Left ventricle myocardium inferior (tissue), 1 donor: Measurements from ENCODE around the gene PGGHG. TPM values are rescaled to one million over a fixed set of nuclear protein-coding genes. Genes with fewer than 3 reads are reported as not detected.

Experiments
- DNase-seq: peaks from one replicate; pipeline ENCODE4 v3.0.0-alpha.2; 2020
- H3K27ac ChIP-seq: fragments of 200-600 bp; replicated peaks from 2 replicates; pipeline ENCODE4 v1.8.0; 2021
- H3K27me3 ChIP-seq: fragments of 200-600 bp; 2 replicates; pipeline ENCODE4 v1.8.0; 2021; ENCODE audit warnings: low read depth
- H3K36me3 ChIP-seq: fragments of 200-600 bp; 2 replicates; pipeline ENCODE4 v1.8.0; 2021
- H3K4me1 ChIP-seq: fragments of 200-600 bp; 2 replicates; pipeline ENCODE4 v1.8.0; 2021
- H3K4me3 ChIP-seq: fragments of 200-600 bp; 2 replicates; pipeline ENCODE4 v1.8.0; 2021; ENCODE audit warnings: mild to moderate bottlenecking, moderate library complexity
- H3K9me3 ChIP-seq: fragments of 200-600 bp; replicated peaks from 2 replicates; pipeline ENCODE4 v1.8.0; 2021
- intact Hi-C: fragments of 100-400 bp; cut with micrococcal nuclease; formaldehyde crosslinking; loops from one replicate; pipeline ENCODE4 v1.11.0; 2022
- total RNA-seq: library from RNA; stranded (reverse); fragmentation: NEBNext Ultra II Directional; extraction: Animal tissue kit (Norgen Biotek cat#: 25700); gene quantifications from one replicate; pipeline ENCODE4 v1.2.1, GENCODE V29; 2021
- TF ChIP-seq, protein P1 (sequence below): fragments of 200-600 bp; IDR thresholded peaks from 2 replicates; pipeline ENCODE4 v1.8.0; 2021; ENCODE audit warnings: antibody characterized with exemption, mild to moderate bottlenecking, borderline replicate concordance
- donor health status: DM: no; HTN: yes; CAD: no; lungs with severe emphysema.

PGGHG gene
- total RNA-seq, 1 donor from 2014 or later: 7.2 TPM

- no peak overlapping the region for H3K4me3 ChIP-seq
- H3K9me3 ChIP-seq: no peaks in the 10 kb centered on the region
- H3K4me1 ChIP-seq: peaks cover 6% of the 10 kb centered on the region
- no peak for DNase-seq
- no peaks in the 10 kb centered on the region for H3K36me3 ChIP-seq
- intact Hi-C loops: no loop called here
- no peak overlapping the region for H3K27ac ChIP-seq
- H3K27me3 ChIP-seq: no peaks in the 10 kb centered on the region
- TF ChIP-seq, protein P1, sequence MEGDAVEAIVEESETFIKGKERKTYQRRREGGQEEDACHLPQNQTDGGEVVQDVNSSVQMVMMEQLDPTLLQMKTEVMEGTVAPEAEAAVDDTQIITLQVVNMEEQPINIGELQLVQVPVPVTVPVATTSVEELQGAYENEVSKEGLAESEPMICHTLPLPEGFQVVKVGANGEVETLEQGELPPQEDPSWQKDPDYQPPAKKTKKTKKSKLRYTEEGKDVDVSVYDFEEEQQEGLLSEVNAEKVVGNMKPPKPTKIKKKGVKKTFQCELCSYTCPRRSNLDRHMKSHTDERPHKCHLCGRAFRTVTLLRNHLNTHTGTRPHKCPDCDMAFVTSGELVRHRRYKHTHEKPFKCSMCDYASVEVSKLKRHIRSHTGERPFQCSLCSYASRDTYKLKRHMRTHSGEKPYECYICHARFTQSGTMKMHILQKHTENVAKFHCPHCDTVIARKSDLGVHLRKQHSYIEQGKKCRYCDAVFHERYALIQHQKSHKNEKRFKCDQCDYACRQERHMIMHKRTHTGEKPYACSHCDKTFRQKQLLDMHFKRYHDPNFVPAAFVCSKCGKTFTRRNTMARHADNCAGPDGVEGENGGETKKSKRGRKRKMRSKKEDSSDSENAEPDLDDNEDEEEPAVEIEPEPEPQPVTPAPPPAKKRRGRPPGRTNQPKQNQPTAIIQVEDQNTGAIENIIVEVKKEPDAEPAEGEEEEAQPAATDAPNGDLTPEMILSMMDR: no peak
Measured at GRCh38 chr11:344836-345578, 56.1 kb downstream of the PGGHG start.

Other genes starting within 250 kb of the PGGHG start
- not detected for gene SCGB1C1, start 96.0 kb upstream of the PGGHG start, total RNA-seq
- 24.0 TPM for gene BET1L, start 81.7 kb upstream of the PGGHG start, total RNA-seq
- gene RIC8A, start 81.4 kb upstream of the PGGHG start, total RNA-seq: 46.1 TPM
- gene SIRT3, start 52.8 kb upstream of the PGGHG start, total RNA-seq: 36.4 TPM
- gene PSMD13, start 52.1 kb upstream of the PGGHG start, total RNA-seq: 94.1 TPM
- not detected for gene NLRP6, start 10.7 kb upstream of the PGGHG start, total RNA-seq
- gene IFITM5, start 10.4 kb downstream of the PGGHG start, total RNA-seq: not detected
- 160 TPM for gene IFITM2, start 18.7 kb downstream of the PGGHG start, total RNA-seq
- 83.5 TPM for gene IFITM1, start 24.9 kb downstream of the PGGHG start, total RNA-seq
- gene IFITM3, start 31.7 kb downstream of the PGGHG start, total RNA-seq: 259 TPM
- 1.5 TPM for gene B4GALNT4, start 80.4 kb downstream of the PGGHG start, total RNA-seq
- gene PKP3, start 105.1 kb downstream of the PGGHG start, total RNA-seq: 0.52 TPM
- 34.9 TPM for gene SIGIRR, start 125.9 kb downstream of the PGGHG start, total RNA-seq
- 0.11 TPM for gene ANO9, start 152.9 kb downstream of the PGGHG start, total RNA-seq
- 30.2 TPM for gene PTDSS2, start 161.2 kb downstream of the PGGHG start, total RNA-seq
- 142 TPM for gene RNH1, start 218.1 kb downstream of the PGGHG start, total RNA-seq
- 55.9 TPM for gene HRAS, start 246.4 kb downstream of the PGGHG start, total RNA-seq
- 0.25 TPM for gene LRRC56, start 248.4 kb downstream of the PGGHG start, total RNA-seq